NCI-H2081 treated with DMSO at 0.1 percent for 48 hours (cell line): ENCODE results near the gene CALHM4.

Source experiments
- DNase-seq: peaks from one replicate; lab custom pipeline; 2025; lab: John Stamatoyannopoulos, UW

Gene CALHM4

GRCh38 chr6:116542426-116542825, 11.1 kb upstream of the CALHM4 start:
- DNase-seq = no peak

- no peak for DNase-seq
Measured at GRCh38 chr6:116543149-116543548, 10.4 kb upstream of the CALHM4 start.

GRCh38 chr6:116545651-116546050, 7.9 kb upstream of the CALHM4 start, which contains the start of gene TRAPPC3L:
TSS of gene TRAPPC3L (minus strand) at chr6:116545684. CDS start at chr6:116545514, 170 bp downstream.
- DNase-seq = no peak

- DNase-seq = no peak
Measured at GRCh38 chr6:116547358-116547757, 6.2 kb upstream of the CALHM4 start.

GRCh38 chr6:116550796-116551195, 2.8 kb upstream of the CALHM4 start:
- DNase-seq = no peak

- no peak for DNase-seq
Measured at GRCh38 chr6:116556065-116556464, 2.5 kb downstream of the CALHM4 start.

GRCh38 chr6:116556814-116557415, 3.4 kb downstream of the CALHM4 start:
- no peak for DNase-seq

- no peak for DNase-seq
Measured at GRCh38 chr6:116557893-116558292, 4.3 kb downstream of the CALHM4 start.

GRCh38 chr6:116560130-116560529, 6.6 kb downstream of the CALHM4 start:
- DNase-seq = no peak

- DNase-seq = no peak
Measured at GRCh38 chr6:116561377-116562018, 7.9 kb downstream of the CALHM4 start.

- DNase-seq = no peak
Measured at GRCh38 chr6:116562019-116562403, 8.5 kb downstream of the CALHM4 start.

GRCh38 chr6:116562614-116563013, 9.1 kb downstream of the CALHM4 start:
- DNase-seq = no peak

GRCh38 chr6:116563830-116564229, 10.3 kb downstream of the CALHM4 start:
- DNase-seq = no peak

GRCh38 chr6:116564311-116564710, 10.8 kb downstream of the CALHM4 start:
- DNase-seq = no peak

GRCh38 chr6:116564921-116565872, 11.6 kb downstream of the CALHM4 start:
- no peak for DNase-seq

GRCh38 chr6:116568111-116568510, 14.6 kb downstream of the CALHM4 start:
- DNase-seq = no peak

GRCh38 chr6:116568821-116569755, 15.5 kb downstream of the CALHM4 start:
- no peak for DNase-seq

GRCh38 chr6:116570856-116571682, 17.5 kb downstream of the CALHM4 start, which contains the start of gene RWDD1:
TSS of gene RWDD1 (plus strand) at chr6:116571504. CDS start at chr6:116571583, 79 bp downstream.
- peak; percentile 73 for DNase-seq

- DNase-seq = no peak
Measured at GRCh38 chr6:116571683-116572000, 18.1 kb downstream of the CALHM4 start.

- DNase-seq = no peak
Measured at GRCh38 chr6:116572162-116572561, 18.6 kb downstream of the CALHM4 start.

GRCh38 chr6:116575227-116575626, 21.7 kb downstream of the CALHM4 start:
- DNase-seq = no peak
